Sigmoid colon (tissue), 3 donors: ENCODE data around the gene GTF2E1.

Experiments used
- CTCF ChIP-seq, 4 experiments: fragments of 450-650 bp in 3 of 4; fragments of 200-600 bp in 1 of 4; IDR thresholded peaks; one replicate each; pipeline ENCODE4 v1.5.1; 2016 to 2019; ENCODE audit warnings: antibody characterized with exemption in 4 of 4, mild to moderate bottlenecking in 3 of 4, moderate library complexity in 2 of 4
- POLR2A ChIP-seq, 2 donors: fragments of 450-650 bp; IDR thresholded peaks; one replicate each; pipeline ENCODE4 v1.6.1; 2016; ENCODE audit warnings: antibody characterized with exemption in 2 of 2, mild to moderate bottlenecking in 2 of 2, moderate library complexity in 2 of 2

DNA sequence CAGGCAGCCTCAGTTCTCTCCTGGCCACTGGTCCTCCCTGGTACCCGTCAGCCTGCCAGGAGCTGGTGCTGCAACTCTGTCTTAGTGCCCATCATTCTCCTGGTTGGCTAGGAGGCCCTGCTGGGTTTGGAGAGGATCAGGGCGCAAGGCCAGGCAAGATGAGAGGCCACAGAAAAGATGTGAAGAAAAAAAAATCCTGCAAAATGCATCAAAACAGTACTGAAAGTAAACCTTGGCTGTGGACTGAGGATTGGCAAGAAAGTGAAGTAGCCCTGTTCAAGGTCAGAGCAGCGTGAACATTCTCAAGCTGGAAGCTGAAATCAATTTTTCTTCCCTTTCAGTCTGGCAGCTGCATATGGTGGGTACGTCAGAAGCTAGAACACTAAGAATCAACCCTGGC is 74.2 kb downstream of the GTF2E1 start:
- TF ChIP-seq CTCF (IDR thresholded peaks at IDR 0.05) (no peak), POLR2A (IDR thresholded peaks at IDR 0.05) (no peak)
